Subcutaneous adipose tissue (tissue), 4 donors: ENCODE measurements around the gene FGF19. TPM values are rescaled to one million over a fixed set of nuclear protein-coding genes. Genes with fewer than 3 reads are reported as not detected.

Source experiments
- CTCF ChIP-seq: fragments of 450-650 bp; IDR thresholded peaks from one replicate; pipeline ENCODE4 v1.5.1; 2016; ENCODE audit warnings: low read depth, mild to moderate bottlenecking, control low read depth, antibody characterized with exemption, moderate library complexity
- total RNA-seq, 4 donors: library from RNA; depleted of rRNA; stranded (reverse); fragments of >200 nt; gene quantifications; one replicate each; pipeline ENCODE4 v1.1.0, GENCODE V29; 2016

FGF19 gene
- total RNA-seq, 4 donors from 2014 or later = not detected

- no peak for TF ChIP-seq CTCF
Observed at GRCh38 chr11:69707176-69707575, 3.4 kb upstream of the FGF19 start.

DNA sequence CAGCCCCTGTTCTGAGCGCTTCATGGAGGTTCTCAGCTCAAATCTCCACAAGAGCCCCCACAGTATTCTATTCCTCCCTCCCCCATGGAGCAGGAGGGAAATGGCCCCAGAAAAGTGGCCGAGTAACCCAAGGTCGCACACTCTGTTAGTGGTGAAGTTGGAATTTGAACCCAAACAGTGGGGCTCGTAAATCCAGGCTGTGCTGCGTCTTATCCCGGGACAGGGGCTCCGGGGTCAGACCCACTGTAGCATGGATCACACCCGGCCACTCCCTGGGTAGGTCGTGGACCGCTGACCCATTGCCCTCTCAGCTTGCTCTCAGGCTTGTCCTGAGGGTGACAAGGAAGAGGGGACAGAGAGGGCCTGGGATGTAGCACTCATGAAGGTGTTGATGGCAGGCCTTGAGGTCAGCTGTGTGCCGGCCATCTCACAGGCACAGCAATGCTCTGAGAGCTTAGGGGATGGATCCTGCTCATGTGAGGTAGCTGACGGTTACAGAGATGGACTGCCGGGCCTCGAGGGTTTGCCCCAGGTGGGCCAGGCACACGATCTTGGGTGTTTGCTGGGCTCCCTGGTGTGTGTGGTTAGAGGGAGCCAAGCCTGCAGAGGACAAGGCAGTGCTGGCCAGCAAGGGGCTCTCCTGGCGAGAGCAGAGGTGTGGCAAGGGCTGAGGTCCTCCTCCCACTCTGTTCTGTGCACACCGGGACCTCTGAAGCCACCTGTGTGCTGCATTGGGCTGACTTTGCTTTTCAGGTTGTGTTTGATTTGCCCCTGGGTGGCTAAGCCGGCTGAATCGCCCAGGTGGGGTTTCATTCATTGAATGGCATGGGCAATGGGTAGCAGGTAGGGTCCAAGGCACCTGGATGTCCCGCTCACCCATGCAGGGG lies 2.3 kb upstream of the FGF19 start:
- no peak for TF ChIP-seq CTCF

GRCh38 chr11:69705351-69705811 lies 1.6 kb upstream of the FGF19 start:
- TF ChIP-seq CTCF = no peak

DNA sequence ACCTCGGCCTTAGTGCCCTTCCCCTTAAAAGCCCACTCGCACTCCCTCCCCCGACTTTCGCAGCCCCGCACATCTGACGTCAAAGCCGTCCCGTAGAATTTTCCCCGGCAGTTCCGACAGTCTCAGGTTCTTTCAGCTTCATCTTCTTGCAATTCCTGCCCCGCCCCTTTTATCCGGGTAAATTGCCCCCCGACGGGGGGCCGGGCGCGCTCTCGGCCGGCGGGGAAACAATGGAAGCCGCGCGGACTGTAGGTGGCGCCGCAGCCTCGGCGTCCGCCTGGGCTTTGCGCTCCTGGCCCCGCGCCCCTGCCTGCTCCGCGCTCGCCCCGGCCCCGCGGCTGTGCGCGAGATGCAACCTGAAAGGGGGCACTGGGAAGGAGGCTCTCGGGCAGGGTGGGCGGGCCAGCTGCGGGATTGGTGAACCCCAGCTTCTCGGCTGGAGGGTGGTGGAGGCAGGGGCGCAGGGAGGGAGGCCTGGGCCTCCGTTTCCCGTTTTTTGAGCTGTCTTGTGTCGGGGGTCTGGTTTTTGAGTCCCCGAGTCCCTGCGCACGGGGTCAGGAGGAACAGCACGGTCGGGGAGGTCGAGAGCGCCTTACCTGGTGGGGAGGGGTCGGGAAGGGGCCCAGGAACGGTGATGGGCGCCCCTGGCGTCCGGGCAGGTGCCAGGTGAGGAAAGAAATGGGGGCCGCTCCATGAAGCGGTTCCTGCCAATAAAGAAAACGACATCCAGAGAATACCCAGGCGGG lies 859 bp upstream of the FGF19 start:
- TF ChIP-seq CTCF = no peak

DNA sequence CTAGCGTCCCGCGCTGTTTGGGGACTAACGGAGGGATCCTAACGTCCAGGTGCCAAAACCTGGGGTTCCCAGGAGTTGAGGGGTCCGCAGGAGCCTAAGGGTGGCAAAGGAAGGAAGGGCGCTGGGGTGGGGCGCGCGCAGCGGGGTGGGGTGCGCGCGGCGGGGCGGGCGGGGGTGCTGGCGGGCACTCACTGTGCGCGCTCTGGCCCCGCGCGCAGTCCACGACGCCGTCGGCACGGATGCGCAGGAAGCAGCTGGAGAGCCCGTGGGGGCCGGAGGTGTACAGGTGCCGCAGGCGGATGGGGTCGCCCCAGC lies 412 bp downstream of the FGF19 start:
- TF ChIP-seq CTCF = no peak

- no peak for TF ChIP-seq CTCF
Observed at GRCh38 chr11:69702769-69703452, 911 bp downstream of the FGF19 start.

DNA sequence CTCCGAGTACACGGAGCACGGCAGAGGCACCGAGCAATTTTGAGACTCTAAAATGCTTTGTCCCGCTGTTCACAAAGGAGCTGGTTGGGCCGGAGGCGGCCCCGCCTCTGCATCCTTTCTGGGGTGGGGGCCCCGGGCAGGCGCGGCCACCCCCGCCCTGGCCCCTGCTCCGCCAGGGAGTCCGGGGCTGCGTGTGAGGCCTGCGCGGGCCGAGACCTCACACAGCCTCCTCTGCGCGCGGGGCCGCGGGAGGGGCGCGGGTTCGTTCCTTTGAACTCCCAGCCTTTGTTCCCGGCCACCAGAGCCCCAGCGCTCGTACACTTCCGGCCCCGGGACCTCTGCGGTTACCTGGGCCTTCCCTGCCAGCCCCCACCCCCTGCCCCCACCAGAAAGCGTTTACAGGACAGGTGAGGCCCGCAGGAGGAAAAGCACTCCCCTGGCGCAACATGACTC lies 1.6 kb downstream of the FGF19 start:
- TF ChIP-seq CTCF = no peak
